B cell (primary cell): ENCODE data around the gene ROBO2. TPM values are rescaled to one million over a fixed set of nuclear protein-coding genes. Genes with fewer than 3 reads are reported as not detected.

Experiments used
- ATAC-seq: fragments of 200-7000 bp; cut with Tn5 transposase; one replicate; pipeline ENCODE4 v1.10.0; 2021; ENCODE audit warnings: low read depth, mild to moderate bottlenecking, moderate number of reproducible peaks, moderate library complexity
- CTCF ChIA-PET: fragments of 350-600 bp; sonication (Branson Sonifier 250); formaldehyde crosslinking; loops from one replicate; lab custom pipeline; 2021; ENCODE audit warnings: antibody characterized with exemption, inconsistent platforms; lab: Charles Lee
- POLR2A ChIA-PET: fragments of 350-600 bp; sonication (Branson Sonifier 250); formaldehyde crosslinking; loops from one replicate; lab custom pipeline; 2021; ENCODE audit warnings: antibody characterized with exemption; lab: Charles Lee
- DNase-seq: peaks from one replicate; pipeline ENCODE4 v3.0.0; 2013
- H2AFZ ChIP-seq: 2 replicates; pipeline ENCODE4 v1.6.1; 2012; ENCODE audit warnings: mild to moderate bottlenecking, low read depth, low read length; ENCODE audit not compliant: insufficient read depth, poor library complexity, severe bottlenecking
- H3K27ac ChIP-seq, 2 donors: 1 replicate in 1 of 2; 2 replicates in 1 of 2; pipeline ENCODE4 v1.5.1; 2012 to 2013; ENCODE audit warnings: low read length in 2 of 2, mild to moderate bottlenecking in 2 of 2, moderate library complexity in 1 of 2
- H3K27me3 ChIP-seq, 4 experiments: fragments of 200-600 bp in 1 of 4; sonication (generic) in 1 of 4; replicated peaks in 1 of 4; 1 replicate in 2 of 4; 2 replicates in 2 of 4; pipeline versions ENCODE4 v1.6.1 to v1.7.0; 2013 to 2016; ENCODE audit warnings: low read length in 3 of 4, mild to moderate bottlenecking in 2 of 4, mixed read lengths in 1 of 4, moderate library complexity in 1 of 4; ENCODE audit not compliant: insufficient read depth in 4 of 4, control insufficient read depth in 3 of 4; ENCODE audit errors: control extremely low read depth in 1 of 4
- H3K36me3 ChIP-seq, 2 experiments: replicated peaks in 1 of 2; 1 replicate in 1 of 2; 2 replicates in 1 of 2; pipeline versions ENCODE4 v1.6.1 to v1.7.1; 2013; ENCODE audit warnings: low read length in 1 of 2; ENCODE audit not compliant: insufficient read depth in 2 of 2, control insufficient read depth in 1 of 2; ENCODE audit errors: control extremely low read depth in 1 of 2, extremely low read depth in 1 of 2
- H3K4me1 ChIP-seq, 2 donors: fragments of 200-600 bp in 1 of 2; sonication (generic) in 1 of 2; 1 replicate in 1 of 2; 2 replicates in 1 of 2; pipeline versions ENCODE4 v1.5.1 to v1.6.1; 2013 to 2017; ENCODE audit warnings: low read length in 2 of 2; ENCODE audit not compliant: control insufficient read depth in 2 of 2, insufficient read depth in 2 of 2
- H3K4me2 ChIP-seq: replicated peaks from 2 replicates; pipeline ENCODE3; 2012; ENCODE audit warnings: mild to moderate bottlenecking, low read depth, low read length; ENCODE audit not compliant: poor library complexity, severe bottlenecking
- H3K4me3 ChIP-seq, 5 experiments: fragments of 200-600 bp in 1 of 5; sonication (generic) in 1 of 5; 1 replicate in 3 of 5; 2 replicates in 2 of 5; pipeline versions ENCODE4 v1.5.1 to v1.7.0; 2011 to 2016; ENCODE audit warnings: low read length in 4 of 5, mild to moderate bottlenecking in 4 of 5, low read depth in 2 of 5, control low read depth in 1 of 5, moderate library complexity in 1 of 5; ENCODE audit not compliant: insufficient read depth in 1 of 5; ENCODE audit errors: control extremely low read depth in 1 of 5, extremely low read depth in 1 of 5
- H3K79me2 ChIP-seq: fragments of 200-600 bp; sonication (generic); one replicate; pipeline ENCODE4 v1.6.0; 2016; ENCODE audit warnings: low read length; ENCODE audit not compliant: control insufficient read depth, insufficient read depth
- H3K9ac ChIP-seq: fragments of 200-600 bp; sonication (generic); 2 replicates; pipeline ENCODE4 v1.6.1; 2017; ENCODE audit warnings: mild to moderate bottlenecking, low read length, moderate library complexity
- H3K9me3 ChIP-seq, 3 donors: one replicate each; pipeline versions ENCODE4 v1.6.1 to v1.7.1; 2013; ENCODE audit warnings: low read length in 2 of 3; ENCODE audit not compliant: control insufficient read depth in 2 of 3, insufficient read depth in 1 of 3; ENCODE audit errors: control extremely low read depth in 1 of 3
- H4K20me1 ChIP-seq: 2 replicates; pipeline ENCODE4 v1.6.0; 2012; ENCODE audit warnings: mild to moderate bottlenecking, low read length; ENCODE audit not compliant: insufficient read depth, control insufficient read depth, poor library complexity, severe bottlenecking
- H3K27ac Mint-ChIP-seq: one replicate; pipeline ENCODE4 v1.8.0; 2021; ENCODE audit warnings: mixed read lengths
- H3K27me3 Mint-ChIP-seq: one replicate; pipeline ENCODE4 v1.8.0; 2021; ENCODE audit warnings: mixed read lengths
- H3K4me1 Mint-ChIP-seq: one replicate; pipeline ENCODE4 v1.8.0; 2021; ENCODE audit warnings: mixed read lengths
- H3K4me3 Mint-ChIP-seq: one replicate; pipeline ENCODE4 v1.8.0; 2021; ENCODE audit warnings: mixed read lengths
- H3K9me3 Mint-ChIP-seq: one replicate; pipeline ENCODE4 v1.8.0; 2022; ENCODE audit warnings: mixed read lengths; ENCODE audit not compliant: insufficient read depth
- EZH2 ChIP-seq: IDR thresholded peaks from 2 replicates; pipeline ENCODE4 v1.6.1; 2012; ENCODE audit warnings: borderline replicate concordance, low read depth, mild to moderate bottlenecking, moderate library complexity, low read length; ENCODE audit not compliant: insufficient read depth, poor library complexity, severe bottlenecking
- WGBS: methylation state at CpG from one replicate; pipeline ENCODE4 v1.1.5; 2013; ENCODE audit warnings: missing lambda C conversion rate; ENCODE audit not compliant: insufficient coverage; 5-methylcytosine and 5-hydroxymethylcytosine counted together
- intact Hi-C: fragments of 100-400 bp; cut with micrococcal nuclease; formaldehyde crosslinking; loops from one replicate; pipeline ENCODE4 v1.10.0; 2022
- polyA plus RNA-seq: library from polyadenylated mRNA; depleted of rRNA; stranded (reverse); fragments of >200 nt; gene quantifications from 2 replicates; pipeline ENCODE4 v1.2.3, GENCODE V29; 2012
- total RNA-seq, 2 donors: library from RNA; stranded (reverse); fragments of 120-200 nt in 1 of 2; gene quantifications; 1 replicate in 1 of 2; 2 replicates in 1 of 2; pipeline versions ENCODE4 v1.2.3 to v1.2.4, GENCODE V29; 2013 to 2022
- TF ChIP-seq, protein P1 (sequence below): fragments of 200-600 bp; IDR thresholded peaks from one replicate; pipeline ENCODE4 v1.8.0; 2022; ENCODE audit warnings: antibody characterized with exemption, mild to moderate bottlenecking

ROBO2 gene
- total and polyA plus RNA-seq, 2 donors (not counting 1 experiment from before 2014, with no cell fraction given) = not detected

DNA sequence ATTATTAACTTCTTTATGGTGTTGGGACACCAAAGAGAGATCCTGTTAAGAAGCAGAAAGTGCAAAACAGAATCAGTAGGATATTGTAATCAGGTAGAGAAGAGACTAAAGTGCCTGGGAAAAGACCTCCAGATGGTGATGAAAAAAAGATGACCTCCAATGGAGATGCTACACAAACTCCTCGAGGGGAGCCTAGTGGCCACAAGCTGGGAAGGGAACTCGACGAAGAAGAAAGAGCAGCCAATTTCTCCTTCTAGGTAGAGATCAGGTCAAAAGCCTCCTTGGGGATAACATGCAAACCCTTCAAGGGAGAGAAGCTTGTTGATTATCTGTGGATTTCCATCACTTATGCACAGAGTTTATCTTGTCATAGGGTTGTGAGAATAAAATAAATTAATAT lies 647.6 kb downstream of the ROBO2 start:
- H3K27ac Mint-ChIP-seq = no peak overlapping the region
- H4K20me1 ChIP-seq = no peaks in the 10 kb centered on the region
- H3K36me3 ChIP-seq = no peaks in the 10 kb centered on the region
- H3K9me3 ChIP-seq = peaks cover 0 to 2% (median 0%) of the 10 kb centered on the region in 3 donors
- peaks cover 7% of the 10 kb centered on the region for H3K9me3 Mint-ChIP-seq
- H3K4me3 ChIP-seq = no peak overlapping the region
- no peaks in the 10 kb centered on the region for H3K4me1 Mint-ChIP-seq
- intact Hi-C loops = no loop called here
- ChIA-PET CTCF (no interaction called here), POLR2A (no interaction called here)
- H3K27ac ChIP-seq = no peak overlapping the region
- DNase-seq (no peak), ATAC-seq (no peak)
- H3K27me3 ChIP-seq = no peaks in the 10 kb centered on the region
- TF ChIP-seq, protein P1, sequence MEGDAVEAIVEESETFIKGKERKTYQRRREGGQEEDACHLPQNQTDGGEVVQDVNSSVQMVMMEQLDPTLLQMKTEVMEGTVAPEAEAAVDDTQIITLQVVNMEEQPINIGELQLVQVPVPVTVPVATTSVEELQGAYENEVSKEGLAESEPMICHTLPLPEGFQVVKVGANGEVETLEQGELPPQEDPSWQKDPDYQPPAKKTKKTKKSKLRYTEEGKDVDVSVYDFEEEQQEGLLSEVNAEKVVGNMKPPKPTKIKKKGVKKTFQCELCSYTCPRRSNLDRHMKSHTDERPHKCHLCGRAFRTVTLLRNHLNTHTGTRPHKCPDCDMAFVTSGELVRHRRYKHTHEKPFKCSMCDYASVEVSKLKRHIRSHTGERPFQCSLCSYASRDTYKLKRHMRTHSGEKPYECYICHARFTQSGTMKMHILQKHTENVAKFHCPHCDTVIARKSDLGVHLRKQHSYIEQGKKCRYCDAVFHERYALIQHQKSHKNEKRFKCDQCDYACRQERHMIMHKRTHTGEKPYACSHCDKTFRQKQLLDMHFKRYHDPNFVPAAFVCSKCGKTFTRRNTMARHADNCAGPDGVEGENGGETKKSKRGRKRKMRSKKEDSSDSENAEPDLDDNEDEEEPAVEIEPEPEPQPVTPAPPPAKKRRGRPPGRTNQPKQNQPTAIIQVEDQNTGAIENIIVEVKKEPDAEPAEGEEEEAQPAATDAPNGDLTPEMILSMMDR = no peak
- TF ChIP-seq EZH2 = no peak
- H3K9ac ChIP-seq = no peak overlapping the region
- H3K4me2 ChIP-seq = no peak overlapping the region
- H3K4me3 Mint-ChIP-seq = no peak overlapping the region
- no peak overlapping the region for H2AFZ ChIP-seq
- no CpG with 5 or more reads among the region's 3 CpGs for WGBS
- H3K27me3 Mint-ChIP-seq = no peaks in the 10 kb centered on the region
- no peaks in the 10 kb centered on the region for H3K79me2 ChIP-seq
- no peaks in the 10 kb centered on the region for H3K4me1 ChIP-seq

DNA sequence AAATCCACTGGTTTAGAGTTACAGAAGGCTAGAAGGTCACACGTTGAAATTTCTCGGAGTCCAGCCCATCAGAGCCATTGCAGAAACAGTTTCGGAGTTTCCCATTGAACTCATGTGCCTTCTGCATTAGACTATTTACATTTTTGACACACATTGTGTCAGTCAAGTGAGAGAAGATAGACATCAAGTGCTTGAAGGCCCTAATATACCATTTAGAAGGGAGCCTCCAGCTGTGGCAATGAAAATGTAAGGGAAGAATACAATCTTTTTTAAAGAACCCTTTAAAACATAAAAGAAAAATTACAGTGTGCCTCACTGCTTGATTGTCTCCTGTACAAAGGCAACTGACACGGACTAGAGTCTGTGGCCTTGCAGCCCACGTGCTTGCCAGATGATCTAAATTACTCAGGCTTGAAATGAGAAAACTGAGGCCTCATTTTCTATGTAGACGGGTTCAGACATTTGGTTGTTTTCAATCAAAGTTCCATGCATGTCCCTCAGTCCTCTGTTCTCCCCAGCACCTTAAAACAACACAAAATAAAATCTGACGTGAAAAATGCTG lies 650.5 kb downstream of the ROBO2 start:
- H3K27ac Mint-ChIP-seq = no peak overlapping the region
- peaks cover 7% of the 10 kb centered on the region for H3K9me3 Mint-ChIP-seq
- Histone ChIP-seq H3K4me1 (no peaks in the 10 kb centered on the region), H3K27me3 (no peaks in the 10 kb centered on the region), H3K27ac (no peak overlapping the region), H3K36me3 (no peaks in the 10 kb centered on the region), H3K4me2 (no peak overlapping the region), H3K9ac (no peak overlapping the region), H3K4me3 (no peak overlapping the region), H2AFZ (no peak overlapping the region), H4K20me1 (no peaks in the 10 kb centered on the region), H3K9me3 (peaks cover 0 to 3% (median 0%) of the 10 kb centered on the region in 3 donors), H3K79me2 (no peaks in the 10 kb centered on the region)
- no peak for ATAC-seq
- H3K4me1 Mint-ChIP-seq = no peaks in the 10 kb centered on the region
- 67% methylated on average over 3 of the region's 7 CpGs for WGBS
- CTCF ChIA-PET = no interaction called here
- POLR2A ChIA-PET = no interaction called here
- no peak overlapping the region for H3K4me3 Mint-ChIP-seq
- no peak for TF ChIP-seq EZH2
- TF ChIP-seq, protein P1 = no peak
- intact Hi-C loops = no loop called here
- H3K27me3 Mint-ChIP-seq = no peaks in the 10 kb centered on the region
- DNase-seq = no peak
